GM12875 (cell line): ENCODE results near the gene RALGDS.

Experiments used
- H3K4me3 ChIP-seq: one replicate; pipeline ENCODE4 v1.5.1; 2011; ENCODE audit warnings: low read depth, low read length, control low read depth
- CTCF ChIP-seq: IDR thresholded peaks from 2 replicates; pipeline ENCODE4 v1.5.1; 2011; ENCODE audit warnings: low read depth, mild to moderate bottlenecking, control low read depth, inconsistent platforms, low read length, moderate library complexity, borderline replicate concordance; ENCODE audit not compliant: insufficient read depth

Gene RALGDS

DNA sequence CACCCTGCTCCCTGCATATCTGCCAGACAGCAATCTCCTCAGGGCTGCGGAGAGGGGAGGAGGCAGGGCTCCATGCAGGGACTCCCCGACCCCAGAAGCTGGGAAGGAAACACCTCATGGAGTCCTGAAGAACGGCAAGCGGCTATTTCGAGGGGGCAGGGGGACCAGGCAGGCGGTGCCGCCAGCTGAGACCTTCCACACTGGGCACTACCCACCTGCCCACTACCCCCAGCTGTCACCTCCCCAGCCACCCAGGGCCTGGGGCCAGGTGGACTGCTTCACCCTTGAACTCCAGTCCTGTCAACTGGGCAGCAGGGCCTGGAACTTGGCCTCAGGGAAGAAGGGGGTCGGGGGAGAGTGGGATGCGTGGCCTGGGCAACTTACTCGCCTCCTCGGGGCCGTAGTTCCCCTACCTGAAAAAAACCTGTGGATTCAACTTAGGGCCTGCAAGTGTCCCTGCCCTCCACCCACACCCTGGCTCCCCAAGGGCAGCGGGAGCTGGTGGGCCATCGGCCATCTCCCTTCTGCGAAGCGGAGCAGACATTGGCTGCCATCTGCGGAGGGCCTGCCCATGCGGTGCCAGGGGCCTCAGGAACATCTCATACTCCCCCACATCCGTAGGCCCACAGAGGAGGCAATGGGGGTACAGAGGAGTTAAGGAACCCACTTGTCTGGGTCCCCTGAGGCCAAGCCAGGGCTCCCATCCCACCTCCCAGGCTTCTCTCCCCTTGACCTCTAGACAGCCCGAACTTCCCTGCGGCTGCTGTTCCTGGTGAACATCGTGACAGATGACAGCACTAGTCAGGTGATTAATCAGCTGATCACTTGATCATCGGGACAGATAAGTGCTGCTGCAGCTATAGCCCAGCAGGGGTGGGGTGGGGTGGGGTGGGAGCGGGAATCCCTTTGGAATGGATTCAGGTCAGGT lies 18.5 kb upstream of the RALGDS start:
- TF ChIP-seq CTCF: no peak

GRCh38 chr9:133137451-133138231 lies 16.6 kb upstream of the RALGDS start:
- no peak for TF ChIP-seq CTCF
- H3K4me3 ChIP-seq: no peak overlapping the region

More for the DNA sequence above, 18.5 kb upstream of the RALGDS start:
- H3K4me3 ChIP-seq: no peak overlapping the region

DNA sequence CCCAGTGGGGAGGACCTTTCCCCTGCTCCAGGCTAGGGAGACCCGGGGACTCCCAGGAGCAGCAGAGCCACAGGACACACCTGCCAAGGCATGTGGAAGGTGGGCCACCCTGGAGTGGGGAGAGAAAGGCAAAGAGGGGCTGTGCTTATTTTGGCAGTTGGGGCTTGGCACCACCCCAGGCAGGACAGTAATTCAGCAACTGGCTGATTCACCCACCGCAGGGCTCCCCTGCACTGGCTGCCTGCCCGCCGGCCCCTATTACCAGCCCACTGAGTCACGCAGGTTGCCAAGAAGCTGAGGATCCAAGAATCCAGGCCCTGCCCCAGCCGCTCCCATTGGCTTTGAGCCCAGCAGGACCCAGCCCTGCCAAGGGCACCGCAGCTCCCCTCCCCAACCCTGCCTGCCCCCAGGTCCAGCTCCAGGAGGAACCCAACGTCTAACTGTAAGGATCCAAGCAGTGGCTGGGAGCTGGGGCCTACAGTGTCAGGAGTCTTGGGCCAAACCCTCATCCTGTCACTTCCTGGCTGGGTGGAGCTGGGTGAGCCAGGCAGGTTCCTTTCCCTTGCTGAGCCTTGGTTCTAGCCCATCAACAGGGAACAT lies 14.2 kb upstream of the RALGDS start:
- no peak overlapping the region for H3K4me3 ChIP-seq
- no peak for TF ChIP-seq CTCF

DNA sequence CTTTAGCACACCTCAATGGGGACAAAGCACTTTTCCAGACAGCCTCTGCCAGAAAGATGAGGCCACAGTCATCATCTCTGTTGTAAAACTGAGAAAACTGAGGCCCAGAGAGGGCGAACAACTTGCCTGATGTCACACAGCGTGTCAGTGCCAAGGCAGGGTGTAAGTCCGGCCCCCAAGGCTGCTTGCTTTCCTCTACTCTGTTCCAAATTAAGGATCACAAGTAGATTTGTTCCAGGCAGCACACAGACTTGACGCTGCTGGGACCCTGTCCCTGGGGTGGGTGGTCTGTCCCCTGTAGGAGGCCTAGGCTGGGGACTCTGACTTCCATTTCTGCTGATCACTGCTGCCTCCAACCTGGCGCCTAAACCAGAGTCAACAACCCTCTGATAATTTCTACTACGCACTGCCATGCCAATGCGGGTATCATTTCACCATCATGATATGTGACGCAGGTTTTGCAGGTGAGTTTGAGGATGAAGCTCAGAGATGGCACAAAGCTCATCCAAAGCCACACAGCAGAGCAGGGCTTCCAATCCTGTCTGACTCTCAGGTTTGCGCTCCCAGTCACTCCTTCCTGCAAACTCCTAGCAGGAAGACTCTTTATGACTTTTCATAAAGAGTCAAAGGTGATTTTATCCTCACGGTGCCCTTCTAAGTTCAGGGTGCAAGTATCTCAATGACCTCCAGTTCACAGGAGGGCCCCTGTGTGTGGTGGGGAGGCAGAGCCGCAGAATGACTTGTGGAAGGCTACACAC lies 13.5 kb upstream of the RALGDS start:
- no peak for TF ChIP-seq CTCF
- no peak overlapping the region for H3K4me3 ChIP-seq

GRCh38 chr9:133133681-133134387 lies 12.8 kb upstream of the RALGDS start:
- no peak overlapping the region for H3K4me3 ChIP-seq
- 0 out of 2 replicates have a peak, but pooled peaks have one; percentile 9 for TF ChIP-seq CTCF

GRCh38 chr9:133132174-133132573 lies 11.1 kb upstream of the RALGDS start:
- no peak for TF ChIP-seq CTCF
- H3K4me3 ChIP-seq: no peak overlapping the region
